Measurements from ENCODE around the gene BNIP1.

BNIP1 gene

DNA sequence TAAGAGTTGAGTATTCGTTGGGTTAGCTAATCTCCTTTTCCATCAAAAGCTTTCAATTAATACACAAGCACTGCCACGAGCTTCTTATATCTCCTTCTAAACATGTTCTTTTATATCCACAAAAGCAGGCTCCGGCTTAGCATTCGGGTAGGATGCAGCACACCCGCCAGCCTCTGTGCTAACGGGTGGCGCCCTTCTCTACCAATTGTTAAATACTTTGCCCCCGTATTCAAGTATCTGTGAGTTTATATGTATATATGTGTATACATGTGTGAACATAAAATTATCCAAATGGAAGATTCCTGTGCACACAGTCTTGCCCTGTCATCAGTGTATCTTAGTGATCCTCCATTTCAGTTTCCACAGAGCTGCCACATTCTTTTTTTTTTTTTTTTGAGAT, 27.8 kb downstream of the BNIP1 start:
- no peak for DNase-seq

DNA sequence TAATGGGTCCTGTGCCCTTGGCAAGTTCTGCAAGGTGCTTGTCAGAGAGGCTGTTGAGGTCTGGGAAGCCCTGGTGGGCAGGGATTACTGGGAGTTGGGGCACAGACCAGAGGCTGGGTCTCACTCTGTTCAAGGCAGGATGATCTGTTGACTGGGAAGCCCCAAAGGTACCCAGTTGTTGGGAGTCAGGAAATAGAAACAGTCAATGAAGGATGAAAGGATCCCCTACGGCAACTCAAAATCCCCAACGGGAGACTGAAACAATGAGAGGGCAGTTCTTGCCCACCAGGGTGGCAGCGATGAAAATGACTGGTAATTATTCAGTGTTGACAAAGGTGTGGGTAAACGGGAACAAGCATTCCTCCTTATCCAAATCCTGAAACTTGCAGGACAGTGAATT, 31.2 kb downstream of the BNIP1 start:
- DNase-seq = no peak

DNA sequence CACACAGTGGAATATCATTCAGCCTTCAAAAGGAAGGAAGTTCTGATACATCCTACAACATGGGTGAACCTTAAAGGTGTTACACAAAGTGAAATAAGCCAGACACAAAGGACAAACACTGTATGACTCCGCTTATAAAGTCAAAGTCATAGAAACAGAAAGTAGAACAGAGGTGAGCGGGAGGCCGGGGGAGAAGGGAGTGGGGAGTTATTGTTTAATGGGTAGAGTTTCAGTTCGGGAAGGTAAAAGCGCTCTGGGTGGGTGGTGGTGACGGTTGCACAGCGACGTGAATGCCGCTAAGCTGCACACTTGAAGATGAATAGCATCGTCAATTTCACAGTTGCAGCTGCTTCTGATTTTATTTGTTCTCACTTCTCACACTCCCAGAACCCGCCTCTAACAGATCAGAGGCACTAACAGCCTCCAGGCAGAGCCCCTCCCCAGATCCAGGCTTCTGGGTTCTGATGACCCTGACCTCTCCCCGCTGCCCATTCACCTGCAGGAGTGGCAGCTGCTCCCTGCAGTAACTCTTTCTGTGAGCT, 34.1 kb downstream of the BNIP1 start:
- DNase-seq = no peak

DNA sequence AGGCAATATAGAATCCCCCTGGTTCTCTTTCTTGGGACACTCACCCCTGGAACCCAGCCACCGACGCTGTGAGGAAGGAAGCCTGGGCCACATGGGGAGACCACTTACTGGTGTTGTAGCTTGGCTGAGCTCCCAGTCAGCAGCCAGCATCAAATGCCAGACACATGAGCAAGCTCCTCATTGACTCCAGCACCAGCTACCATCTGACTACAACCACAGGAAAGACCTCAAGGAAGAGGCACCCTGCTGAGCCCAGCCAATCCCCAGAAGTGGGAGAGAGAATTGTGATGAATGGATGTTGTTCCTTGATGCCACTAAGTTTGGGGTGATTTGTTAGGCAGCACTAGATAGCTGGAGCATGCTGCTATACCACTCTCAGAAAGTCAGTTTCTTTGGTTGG, 36.0 kb downstream of the BNIP1 start:
- DNase-seq = no peak

DNA sequence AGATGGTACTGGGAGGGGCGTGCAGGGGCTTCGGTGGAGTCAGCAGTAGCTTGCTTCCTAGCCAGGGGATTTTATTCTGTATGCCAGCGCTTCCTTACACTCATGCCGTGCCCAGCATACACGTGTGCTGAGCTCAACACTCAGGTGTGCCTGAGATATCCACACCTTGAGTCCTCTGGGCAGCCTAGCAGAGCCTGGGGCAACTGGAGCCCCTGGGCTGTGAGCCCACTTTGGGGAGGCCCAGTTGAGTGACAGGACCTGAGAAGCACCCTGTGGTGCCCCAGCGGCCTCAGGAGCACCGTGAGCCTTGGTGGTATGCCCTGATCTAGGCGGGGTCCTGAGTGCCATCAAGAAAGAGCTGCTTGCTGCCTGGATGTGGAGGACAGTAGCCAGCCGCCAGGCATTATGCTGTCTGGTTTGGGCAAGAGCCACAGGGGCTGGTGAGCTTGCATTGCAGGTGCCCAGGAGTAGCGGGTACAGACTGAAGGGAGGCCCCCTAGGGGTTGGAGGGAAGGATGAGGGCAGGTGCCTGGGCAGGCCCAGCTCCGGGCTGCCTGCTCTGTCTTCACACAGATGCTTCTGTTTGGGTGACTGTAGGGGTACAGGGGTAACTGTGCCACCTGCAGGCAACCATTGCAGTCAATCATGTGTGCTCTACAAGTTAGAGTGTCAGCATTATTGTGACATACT, 42.9 kb downstream of the BNIP1 start:
- DNase-seq = no peak

DNA sequence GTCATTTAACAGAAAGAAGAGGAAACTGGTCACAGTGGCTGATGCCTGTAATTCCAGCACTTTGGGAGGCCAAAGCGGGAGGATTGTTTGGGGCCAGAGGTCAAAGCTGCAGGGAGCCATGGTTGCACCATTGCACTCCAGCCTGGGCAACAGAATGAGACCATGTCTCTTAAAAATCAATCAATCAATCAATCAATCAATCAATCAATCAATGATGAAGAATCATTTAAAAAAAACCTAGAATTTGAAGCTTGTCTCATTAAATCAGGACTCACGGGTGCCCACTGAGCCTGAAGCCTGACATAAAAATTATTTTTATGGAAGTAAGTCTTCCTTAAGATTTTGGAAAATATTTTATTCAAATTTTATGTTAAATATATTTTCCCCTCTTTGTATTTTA, 43.9 kb downstream of the BNIP1 start:
- DNase-seq = no peak

DNA sequence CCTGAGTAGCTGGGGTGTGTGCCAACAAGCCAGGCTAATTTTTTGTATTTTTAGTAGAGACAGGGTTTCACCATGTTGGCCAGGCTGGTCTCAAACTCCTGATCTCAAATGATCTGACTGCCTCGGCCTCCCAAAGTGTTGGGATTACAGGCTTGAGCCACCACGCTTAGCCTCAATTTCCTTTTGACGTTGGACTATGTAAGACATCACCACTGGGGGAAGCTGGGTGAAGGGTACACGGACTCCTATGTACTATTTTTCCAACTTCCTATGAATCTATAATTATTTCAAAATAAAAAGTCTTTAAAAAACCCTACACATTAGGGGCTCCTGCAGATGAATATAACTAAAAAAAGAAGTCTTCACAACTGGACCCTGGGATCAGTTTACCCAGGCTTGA, 46.7 kb downstream of the BNIP1 start:
- DNase-seq = no peak

DNA sequence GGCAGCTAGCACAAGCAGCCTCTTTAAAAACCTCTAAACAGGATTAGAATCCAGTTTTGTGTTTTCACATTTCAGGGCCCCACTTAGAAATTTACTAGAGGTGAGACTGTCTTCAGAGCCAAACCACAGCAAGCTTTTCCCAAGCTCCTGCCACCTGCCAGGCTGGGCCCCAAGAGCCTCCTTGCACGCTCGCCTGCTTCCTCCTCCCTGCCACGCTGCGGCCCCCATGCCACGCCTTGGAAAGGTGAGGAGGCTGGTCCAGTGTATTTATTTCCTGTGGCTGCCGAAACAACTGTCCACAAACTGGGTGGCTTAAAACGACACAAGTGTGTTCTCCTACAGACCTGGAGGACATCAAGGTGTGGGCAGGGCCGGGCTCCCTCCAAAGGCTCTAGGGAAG, 47.2 kb downstream of the BNIP1 start:
- no peak for DNase-seq

DNA sequence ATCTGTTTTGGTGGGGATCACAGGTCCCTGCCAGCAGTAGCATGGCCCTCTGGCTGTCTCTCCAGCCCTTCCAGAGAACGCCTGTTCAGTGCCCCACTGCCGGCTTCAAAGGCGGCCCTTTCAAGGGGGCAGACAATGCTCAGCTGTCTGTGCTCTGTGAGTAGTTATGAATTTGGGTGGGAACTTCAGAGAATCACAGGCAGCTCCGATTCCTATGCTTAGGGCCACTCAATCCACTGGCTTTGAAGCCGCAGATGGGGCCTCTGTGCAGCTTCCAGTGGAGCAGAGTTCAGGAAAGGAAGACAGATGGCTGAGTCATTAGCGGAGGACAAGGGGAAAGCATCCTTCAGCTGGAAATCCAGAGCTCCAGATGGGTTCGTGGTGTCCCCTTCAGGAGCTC, 48.2 kb downstream of the BNIP1 start:
- DNase-seq = no peak

DNA sequence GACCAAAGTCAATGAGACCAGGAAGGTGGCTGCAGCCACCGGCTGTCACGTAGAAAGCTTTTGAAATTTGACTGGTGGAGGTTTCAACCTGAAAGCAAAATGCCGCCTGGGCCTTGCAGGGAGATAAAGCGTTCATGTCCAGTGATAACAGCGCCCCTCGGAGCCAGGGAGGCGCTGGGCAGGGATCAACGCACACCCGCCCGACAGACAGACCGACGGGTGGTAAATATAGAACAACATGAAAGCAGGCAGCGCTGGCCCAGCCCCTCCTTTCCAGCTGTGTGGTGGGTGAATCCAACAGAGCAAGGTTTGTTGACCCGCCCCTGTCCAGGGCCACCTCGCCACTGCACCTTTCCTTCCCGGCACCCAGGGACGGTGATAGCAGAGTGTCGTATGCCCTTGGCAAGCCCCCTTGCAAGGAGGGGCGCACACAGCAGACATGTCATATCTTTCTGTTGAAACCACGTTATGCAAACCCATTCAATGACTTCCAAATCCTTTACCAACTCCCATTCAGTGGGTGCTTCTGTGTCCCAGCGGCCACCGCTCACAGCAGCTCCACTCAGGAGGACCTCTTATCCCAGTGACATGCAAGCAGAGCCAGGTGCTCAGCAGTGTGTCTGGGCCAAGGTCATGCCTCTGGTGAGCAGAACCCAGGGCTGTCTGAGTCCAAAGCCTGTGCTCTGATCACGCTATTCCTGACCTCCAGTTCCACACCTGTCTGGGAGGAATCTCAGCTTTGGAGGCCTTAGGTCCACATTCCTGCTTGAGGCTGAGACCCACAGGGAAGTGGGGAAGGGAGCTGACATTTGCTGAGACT, 52.0 kb downstream of the BNIP1 start:
- no peak for DNase-seq

DNA sequence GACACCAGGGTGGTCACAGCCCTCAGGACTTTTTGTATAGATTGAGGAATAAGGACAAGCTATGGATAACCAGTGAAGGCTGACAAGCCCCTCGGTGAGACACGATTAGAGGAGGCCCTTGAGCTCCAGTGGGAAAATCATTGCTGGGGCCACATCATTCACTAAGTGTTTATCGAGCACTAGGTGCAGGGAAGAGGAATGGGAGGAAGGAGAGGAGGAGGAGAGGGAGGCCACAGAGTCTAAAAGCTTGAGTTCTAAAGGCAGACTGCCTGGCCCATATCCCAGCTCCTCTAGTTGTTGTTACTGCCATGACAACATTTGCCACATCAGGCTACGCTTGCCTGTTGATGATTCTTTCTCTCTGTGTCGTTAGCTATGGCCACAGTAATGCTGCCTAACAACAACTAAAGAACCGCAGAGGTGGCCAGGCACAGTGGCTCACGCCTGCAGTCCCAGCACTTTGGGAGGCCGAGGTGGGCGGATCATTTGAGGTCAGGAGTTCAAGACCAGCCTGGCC, 53.1 kb downstream of the BNIP1 start:
- DNase-seq = no peak

DNA sequence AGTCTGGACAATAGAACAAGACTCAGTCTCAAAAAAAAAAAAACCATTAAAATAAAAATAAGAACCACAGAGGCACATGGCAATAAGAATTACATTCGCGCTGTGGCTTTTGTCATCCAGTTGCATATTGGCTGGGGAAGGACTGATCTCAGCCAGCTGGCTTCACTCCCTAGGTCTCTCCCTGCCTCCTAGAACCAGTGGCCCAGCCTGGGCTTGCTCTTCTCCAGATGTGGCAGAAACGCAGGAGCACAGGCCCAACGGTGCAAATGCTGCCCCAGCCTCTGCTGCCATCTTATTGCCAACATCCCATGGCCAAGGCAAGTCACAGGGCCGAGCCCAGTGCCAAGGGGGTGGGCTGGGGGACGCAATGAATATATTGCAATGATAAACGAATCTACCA, 53.7 kb downstream of the BNIP1 start:
- DNase-seq = no peak

DNA sequence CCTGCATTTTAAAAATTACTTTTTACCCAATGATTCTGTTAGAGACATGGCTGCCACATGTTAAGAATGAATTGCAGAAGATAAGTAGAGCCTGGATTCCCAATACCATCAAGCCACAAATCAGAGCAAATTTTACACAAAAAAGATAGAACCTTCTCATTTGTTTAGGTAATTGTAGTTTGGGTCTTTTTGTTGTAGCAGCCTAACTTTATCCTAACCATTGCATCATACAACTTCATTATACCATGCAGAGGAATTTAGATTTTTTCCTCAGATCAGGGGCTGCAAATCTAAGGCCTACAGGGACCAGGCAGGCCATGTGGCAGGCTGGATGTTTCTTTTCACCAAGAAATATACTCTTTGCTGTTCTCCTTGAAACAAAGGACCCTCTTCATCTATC, 56.0 kb downstream of the BNIP1 start:
- DNase-seq = no peak

DNA sequence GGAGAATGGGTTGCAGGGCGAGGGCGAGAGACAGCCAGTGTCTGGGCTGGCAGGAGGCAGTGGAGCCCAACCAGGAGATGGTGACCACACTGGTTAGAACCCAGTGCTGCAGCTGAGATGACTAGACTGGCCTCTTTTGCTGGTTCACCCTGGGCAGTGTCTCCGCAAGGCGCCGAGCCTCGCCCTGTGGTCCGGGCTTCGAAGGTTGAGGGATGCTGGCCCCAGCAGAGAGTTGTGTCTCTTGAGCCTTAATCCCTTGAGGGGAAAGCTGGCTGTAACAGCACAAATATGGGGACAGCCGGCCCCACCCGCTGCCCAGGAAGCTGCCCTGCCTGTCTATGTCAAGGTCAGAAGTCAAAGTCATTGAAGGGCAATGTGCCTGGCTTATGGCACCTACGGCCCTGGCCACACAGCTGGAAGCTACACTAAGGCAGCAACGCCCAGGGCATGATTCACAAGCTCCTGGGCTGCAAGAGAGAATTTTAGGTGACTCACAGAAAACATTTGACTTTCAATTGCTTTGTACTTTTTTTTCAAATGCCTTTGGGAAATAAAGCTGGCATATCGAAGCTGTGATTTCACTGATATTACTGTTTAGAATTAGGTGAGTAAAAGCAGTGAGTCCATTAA, 57.4 kb downstream of the BNIP1 start:
- no peak for DNase-seq

DNA sequence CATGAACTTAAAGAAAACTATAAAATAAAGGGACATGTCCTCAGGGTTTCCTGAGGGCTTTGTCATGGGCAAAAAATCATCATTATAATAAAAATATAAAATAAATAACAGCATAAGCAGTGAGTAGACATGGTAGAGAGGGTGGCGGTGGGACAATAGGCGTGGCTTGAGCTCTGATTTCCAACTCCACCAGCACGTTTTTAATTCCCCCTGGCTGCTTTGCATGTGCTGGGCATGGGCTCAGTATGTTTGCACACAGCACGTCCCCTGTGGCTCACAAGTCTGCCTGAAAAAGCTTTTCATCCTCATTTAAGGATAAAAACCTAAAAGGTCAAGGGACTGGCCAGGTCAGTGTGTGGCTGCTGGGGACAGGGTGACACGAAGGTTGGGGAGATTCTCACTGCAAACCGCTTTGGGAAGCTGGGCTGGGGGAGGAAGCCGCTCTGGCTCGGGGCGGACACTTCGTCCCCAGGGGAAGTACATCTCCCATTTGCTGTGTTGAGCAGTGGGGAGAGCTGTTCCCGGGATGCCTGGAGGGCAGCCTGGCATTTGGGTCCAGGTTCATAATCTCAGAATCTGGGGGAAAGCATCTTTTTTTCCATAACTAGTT, 58.0 kb downstream of the BNIP1 start:
- DNase-seq = no peak

DNA sequence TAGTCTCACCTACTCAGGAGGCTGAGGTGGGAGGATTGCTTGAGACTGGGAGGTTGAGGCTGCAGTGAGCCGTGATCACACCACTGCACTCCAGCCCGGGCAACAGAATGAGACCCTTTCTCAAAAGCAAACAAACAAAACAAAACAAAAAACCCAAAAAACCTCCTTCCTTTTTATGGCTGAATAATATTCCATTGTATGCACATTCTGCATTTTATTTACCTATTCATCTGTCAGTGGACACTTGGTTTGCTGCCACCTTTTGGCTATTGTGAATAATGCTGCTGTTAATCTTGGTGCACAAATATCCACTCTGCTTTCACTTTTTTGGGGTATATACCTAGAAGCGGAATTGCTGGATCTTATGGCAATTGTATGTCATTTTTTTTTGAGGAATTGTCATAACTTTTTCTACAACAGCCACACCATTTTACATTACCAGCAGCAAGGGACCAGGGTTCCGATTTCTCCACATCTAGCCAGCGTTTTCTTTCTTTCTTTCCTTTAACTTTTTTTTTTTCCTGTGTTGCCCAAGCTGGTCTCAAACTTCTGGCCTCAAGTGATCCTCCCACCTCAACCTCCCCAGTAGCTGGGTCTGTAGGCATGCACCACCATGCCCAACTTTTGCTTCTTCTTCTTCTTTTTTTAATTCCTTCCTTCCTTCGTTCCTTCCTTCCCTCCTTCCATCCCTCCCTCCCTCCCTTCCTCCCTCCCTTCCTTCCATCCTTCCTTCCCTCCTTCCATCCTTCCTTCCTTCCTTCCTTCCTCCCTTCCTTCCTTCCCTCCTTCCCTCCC, 60.1 kb downstream of the BNIP1 start:
- no peak for DNase-seq

DNA sequence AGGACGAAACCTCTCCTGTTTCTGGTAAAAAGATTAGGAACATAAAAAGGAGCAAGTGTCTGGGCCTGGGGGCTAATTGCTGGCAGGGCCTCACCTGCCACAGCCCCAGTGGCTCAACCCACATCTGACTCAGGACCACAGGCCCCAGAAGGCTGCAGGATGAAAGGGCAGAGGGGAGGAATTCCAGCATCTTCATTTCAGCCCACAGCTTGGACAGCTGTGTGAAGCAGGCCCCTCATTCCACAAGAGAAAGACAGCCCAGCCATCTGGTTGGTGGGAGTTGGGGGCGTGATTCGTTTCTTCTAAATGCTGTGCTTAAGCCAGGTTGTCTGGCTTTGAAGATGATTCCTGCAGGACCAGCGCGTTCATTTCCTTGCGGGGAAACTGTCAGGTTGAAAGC, 61.6 kb downstream of the BNIP1 start:
- DNase-seq = no peak

DNA sequence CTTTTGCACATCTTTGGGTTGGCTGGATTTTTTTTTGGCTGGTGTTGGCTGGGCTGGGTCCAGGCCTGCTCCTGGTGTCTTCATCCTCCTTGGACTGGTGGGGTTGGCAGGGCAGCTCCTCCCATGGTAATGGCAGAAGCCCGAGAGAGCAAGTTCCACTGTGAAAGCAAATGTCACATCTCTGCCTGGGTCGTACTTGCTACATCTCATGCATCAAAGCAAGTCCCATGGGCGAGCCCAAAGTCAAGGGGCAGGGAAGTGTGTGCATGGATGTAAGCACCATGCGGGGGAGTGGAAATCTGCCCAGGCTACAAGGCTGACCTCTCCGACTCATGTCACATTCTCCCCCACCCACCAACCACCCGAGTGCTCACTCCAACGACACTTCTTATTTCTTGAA, 64.0 kb downstream of the BNIP1 start:
- DNase-seq = no peak

DNA sequence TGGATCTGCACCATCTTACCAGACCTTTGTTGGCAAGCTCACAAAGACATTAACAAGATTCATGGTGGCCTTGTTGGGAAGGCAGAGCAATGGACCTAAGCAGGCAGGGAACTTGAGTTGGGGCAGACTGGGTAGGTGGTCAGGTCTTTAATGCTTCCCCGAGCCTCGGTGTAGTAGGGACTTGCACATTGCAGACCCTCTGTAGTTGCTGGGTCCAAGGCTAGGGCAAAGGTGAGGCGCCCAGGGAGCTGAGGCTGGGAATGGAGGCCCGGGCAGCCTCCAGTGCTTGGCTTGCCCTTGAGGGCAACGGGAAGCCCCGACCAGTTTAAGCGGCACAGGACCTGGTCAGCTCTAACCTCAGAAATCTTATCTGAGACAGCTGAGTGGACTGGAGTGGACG, 66.5 kb downstream of the BNIP1 start:
- DNase-seq = no peak

DNA sequence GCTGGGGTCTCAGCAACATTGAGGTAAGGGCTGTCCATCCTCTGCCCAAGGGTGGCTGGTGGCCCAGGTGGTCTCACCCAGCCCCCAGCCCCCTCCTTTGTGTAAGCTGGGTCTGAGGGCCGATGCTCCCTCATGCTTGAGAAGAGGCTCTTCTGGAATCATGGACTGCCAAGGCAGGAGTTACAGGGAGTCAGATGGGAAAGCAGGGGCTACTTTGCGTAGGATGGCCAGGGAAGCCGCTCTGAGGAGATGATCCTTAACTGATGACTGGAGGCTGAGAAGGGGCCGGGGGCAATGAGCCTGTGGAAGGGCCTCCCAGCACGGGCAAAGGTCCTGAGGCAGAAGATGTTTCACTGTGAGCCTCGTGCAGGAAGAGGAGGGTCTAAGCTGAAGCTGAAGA, 67.0 kb downstream of the BNIP1 start:
- DNase-seq = no peak

DNA sequence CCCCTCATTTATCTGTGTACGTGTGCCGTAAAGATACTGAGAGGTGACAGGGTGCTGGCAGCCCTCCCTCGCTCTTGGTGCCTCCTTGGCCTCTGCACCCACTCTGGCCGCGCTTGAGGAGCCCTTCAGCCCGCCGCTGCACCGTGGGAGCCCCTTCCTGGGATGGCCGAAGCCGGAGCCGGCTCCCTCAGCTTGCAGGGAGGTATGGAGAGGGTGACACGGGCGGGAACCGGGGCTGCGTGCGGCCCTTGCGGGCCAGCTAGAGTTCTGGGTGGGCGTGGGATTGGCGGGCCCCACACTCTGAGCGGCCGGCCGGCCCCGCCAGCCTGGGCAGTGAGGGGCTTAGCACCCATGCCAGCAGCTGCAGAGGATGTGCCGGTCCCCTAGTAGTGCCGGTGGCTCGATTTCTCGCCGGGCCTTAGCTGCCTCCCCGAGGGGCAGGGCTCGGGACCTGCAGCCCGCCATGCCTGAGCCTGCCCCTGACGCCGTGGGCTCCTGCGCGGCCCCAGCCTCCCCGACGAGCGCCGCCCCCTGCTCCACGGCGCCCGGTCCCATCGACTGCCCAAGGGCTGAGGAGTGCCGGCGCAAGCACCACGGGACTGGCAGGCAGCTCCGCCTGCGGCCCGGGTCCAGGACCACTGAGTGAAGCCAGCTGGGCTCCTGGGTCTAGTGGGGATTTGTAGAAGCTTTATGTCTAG, 69.1 kb downstream of the BNIP1 start:
- DNase-seq = no peak

Measured in NCI-H2107 (cell line).